HEK293T (cell line): Measurements from ENCODE around the gene SHISA3.

Experiments
- ARNT ChIP-seq: fragments of 450-650 bp; IDR thresholded peaks from 2 replicates; pipeline ENCODE4 v1.6.1; 2017; ENCODE audit warnings: mild to moderate bottlenecking
- BHLHE40 ChIP-seq: fragments of 450-650 bp; IDR thresholded peaks from 2 replicates; pipeline ENCODE4 v1.6.1; 2016; ENCODE audit warnings: mild to moderate bottlenecking, moderate library complexity, borderline replicate concordance
- CTBP1 ChIP-seq: fragments of 450-650 bp; IDR thresholded peaks from 2 replicates; pipeline ENCODE4 v1.6.1; 2016; ENCODE audit warnings: borderline replicate concordance
- ELF4 ChIP-seq: fragments of 450-650 bp; IDR thresholded peaks from 2 replicates; pipeline ENCODE4 v1.6.1; 2017; ENCODE audit warnings: antibody characterized with exemption
- FOXK2 ChIP-seq: fragments of 450-650 bp; IDR thresholded peaks from 2 replicates; pipeline ENCODE4 v1.6.1; 2016; ENCODE audit warnings: mild to moderate bottlenecking
- FOXM1 ChIP-seq: fragments of 450-650 bp; IDR thresholded peaks from 2 replicates; pipeline ENCODE4 v1.6.1; 2017; ENCODE audit warnings: mild to moderate bottlenecking, borderline replicate concordance
- HDGF ChIP-seq: fragments of 450-650 bp; IDR thresholded peaks from 2 replicates; pipeline ENCODE4 v1.6.1; 2017; ENCODE audit warnings: antibody characterized with exemption, borderline replicate concordance
- LEF1 ChIP-seq: fragments of 450-650 bp; IDR thresholded peaks from 2 replicates; pipeline ENCODE4 v1.6.1; 2017; ENCODE audit warnings: mild to moderate bottlenecking, borderline replicate concordance
- PKNOX1 ChIP-seq: fragments of 450-650 bp; IDR thresholded peaks from 2 replicates; pipeline ENCODE4 v1.6.1; 2016
- SP1 ChIP-seq: fragments of 450-650 bp; IDR thresholded peaks from 2 replicates; pipeline ENCODE4 v1.6.1; 2017
- SUZ12 ChIP-seq: fragments of 450-650 bp; IDR thresholded peaks from 2 replicates; pipeline ENCODE4 v1.6.1; 2016; ENCODE audit warnings: mild to moderate bottlenecking
- TARDBP ChIP-seq: fragments of 450-650 bp; IDR thresholded peaks from 2 replicates; pipeline ENCODE4 v1.6.1; 2016

GRCh38 chr4:42428036-42428435 is 30.7 kb downstream of the SHISA3 start:
- TF ChIP-seq TARDBP (no peak), CTBP1 (no peak), SP1 (no peak), BHLHE40 (no peak), HDGF (no peak), LEF1 (no peak), ELF4 (no peak), PKNOX1 (no peak), FOXK2 (no peak), SUZ12 (no peak), ARNT (no peak), FOXM1 (no peak)
